Measurements from ENCODE around the gene LHPP.

The LHPP gene

DNA sequence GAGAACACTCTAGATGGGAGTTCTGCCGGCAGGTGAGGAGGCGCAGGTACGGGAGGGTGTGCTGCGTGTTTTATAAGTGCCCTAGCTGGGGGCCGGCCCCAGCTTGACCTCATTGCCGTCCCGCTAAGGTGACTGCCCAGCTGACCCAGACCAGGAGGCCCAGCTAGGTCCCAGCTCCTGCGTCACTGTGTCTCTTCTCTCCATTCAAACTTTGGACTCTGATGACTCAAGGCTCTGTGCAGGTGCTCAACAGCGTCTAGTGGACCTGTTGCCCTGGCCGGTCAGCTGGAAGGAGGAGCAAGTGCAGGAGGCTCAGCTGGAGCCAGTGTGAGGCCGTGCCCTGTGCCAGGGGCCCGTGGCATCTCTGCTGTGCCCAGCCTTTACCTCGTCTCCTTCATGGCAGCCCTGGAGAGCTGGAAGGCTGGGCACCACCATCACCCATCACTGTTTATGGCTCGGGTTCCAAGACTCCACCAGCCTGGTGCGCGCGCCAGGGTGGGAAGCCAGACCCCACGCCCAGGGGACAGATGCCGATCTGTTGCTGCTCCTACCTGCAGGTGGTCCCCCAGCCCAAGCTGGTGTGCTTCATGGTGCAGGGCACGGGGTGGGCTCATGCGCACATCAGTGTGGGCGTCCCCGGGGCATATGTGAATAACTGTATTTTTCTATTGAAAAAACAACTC, 14.6 kb downstream of the LHPP start:
- Mint-ChIP-seq H3K27ac (no peak overlapping the region), H3K27me3 (ENCODE audit: low read depth) (no peaks in the 10 kb centered on the region)

DNA sequence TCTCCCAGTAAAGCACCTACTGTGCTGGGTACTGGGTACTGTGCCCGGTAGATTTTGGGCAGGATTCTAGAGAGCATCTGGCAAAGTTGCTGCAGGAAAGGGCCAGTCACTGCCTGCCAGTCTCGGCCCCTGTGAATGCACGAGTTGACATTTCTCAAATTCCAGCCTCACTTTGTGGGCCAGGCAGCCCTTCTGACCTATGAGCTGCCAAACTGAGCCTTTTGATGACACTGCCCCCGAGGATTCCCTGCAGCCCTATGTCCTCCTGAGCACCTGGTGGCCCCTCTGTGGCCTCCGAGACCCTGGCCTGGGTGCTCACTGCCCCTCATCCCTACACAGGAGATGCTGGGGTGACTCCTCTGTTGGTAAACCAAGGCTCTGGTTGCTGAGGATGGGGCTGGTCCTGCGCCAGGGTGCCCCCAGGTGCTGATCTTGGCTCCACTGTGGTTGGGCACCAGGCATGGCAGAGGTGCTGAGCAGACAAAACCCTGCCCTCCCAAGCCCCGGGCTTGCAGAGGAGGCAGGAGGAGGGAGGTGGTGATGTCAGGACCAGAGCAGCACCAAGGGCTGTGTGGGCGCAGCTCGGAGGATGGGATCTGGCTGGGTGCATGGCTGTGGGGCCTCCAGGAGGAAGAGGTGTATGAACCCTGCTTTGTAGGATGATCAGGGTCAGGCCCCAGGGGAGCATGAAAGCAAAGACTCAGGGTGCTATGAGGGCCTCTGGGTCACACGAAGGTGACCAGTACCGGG, 16.2 kb downstream of the LHPP start:
- no peaks in the 10 kb centered on the region for H3K9me3 Mint-ChIP-seq
- H3K27ac Mint-ChIP-seq = no peak overlapping the region
- H3K36me3 Mint-ChIP-seq (ENCODE audit: low read depth) = no peaks in the 10 kb centered on the region
- TF ChIP-seq, protein P1, sequence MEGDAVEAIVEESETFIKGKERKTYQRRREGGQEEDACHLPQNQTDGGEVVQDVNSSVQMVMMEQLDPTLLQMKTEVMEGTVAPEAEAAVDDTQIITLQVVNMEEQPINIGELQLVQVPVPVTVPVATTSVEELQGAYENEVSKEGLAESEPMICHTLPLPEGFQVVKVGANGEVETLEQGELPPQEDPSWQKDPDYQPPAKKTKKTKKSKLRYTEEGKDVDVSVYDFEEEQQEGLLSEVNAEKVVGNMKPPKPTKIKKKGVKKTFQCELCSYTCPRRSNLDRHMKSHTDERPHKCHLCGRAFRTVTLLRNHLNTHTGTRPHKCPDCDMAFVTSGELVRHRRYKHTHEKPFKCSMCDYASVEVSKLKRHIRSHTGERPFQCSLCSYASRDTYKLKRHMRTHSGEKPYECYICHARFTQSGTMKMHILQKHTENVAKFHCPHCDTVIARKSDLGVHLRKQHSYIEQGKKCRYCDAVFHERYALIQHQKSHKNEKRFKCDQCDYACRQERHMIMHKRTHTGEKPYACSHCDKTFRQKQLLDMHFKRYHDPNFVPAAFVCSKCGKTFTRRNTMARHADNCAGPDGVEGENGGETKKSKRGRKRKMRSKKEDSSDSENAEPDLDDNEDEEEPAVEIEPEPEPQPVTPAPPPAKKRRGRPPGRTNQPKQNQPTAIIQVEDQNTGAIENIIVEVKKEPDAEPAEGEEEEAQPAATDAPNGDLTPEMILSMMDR (IDR thresholded peaks at IDR 0.05; ENCODE audit: unreplicated experiment in 3 of 3) = no peak
- H3K27me3 Mint-ChIP-seq (ENCODE audit: low read depth) = no peaks in the 10 kb centered on the region
- H3K4me1 Mint-ChIP-seq = peaks cover 5% of the 10 kb centered on the region
- no peak overlapping the region for H3K4me3 Mint-ChIP-seq

More for the DNA sequence above, 14.6 kb downstream of the LHPP start:
- Mint-ChIP-seq H3K36me3 (ENCODE audit: low read depth) (no peaks in the 10 kb centered on the region), H3K4me3 (no peak overlapping the region), H3K9me3 (no peaks in the 10 kb centered on the region), H3K4me1 (no peaks in the 10 kb centered on the region)
- TF ChIP-seq, protein P1 (IDR thresholded peaks at IDR 0.05; ENCODE audit: unreplicated experiment in 3 of 3) = no peak

DNA sequence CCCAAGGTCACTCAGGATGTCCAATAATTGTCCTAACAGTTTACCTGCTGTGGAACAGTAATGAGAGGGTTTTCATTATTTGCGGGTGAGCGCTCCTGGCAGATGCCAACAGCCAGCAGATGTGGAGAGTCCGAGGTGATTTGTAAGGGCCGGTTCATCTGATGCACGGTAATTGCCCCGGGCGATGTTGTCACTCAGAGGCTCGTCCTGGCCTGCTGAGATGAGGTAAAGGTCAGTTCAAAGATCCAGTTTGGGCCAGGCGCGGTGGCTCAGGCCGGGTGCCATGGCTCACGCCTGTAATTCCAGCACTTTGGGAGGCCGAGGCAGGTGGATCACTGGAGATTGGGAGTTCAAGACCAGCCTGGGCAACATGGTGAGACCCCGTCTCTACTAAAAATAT, 16.9 kb downstream of the LHPP start:
- Mint-ChIP-seq H3K4me3 (no peak overlapping the region), H3K9me3 (no peaks in the 10 kb centered on the region), H3K4me1 (peaks cover 5% of the 10 kb centered on the region), H3K27ac (no peak overlapping the region), H3K36me3 (ENCODE audit: low read depth) (no peaks in the 10 kb centered on the region), H3K27me3 (ENCODE audit: low read depth) (no peaks in the 10 kb centered on the region)
- TF ChIP-seq, protein P1 (IDR thresholded peaks at IDR 0.05; ENCODE audit: unreplicated experiment in 3 of 3) = no peak

DNA sequence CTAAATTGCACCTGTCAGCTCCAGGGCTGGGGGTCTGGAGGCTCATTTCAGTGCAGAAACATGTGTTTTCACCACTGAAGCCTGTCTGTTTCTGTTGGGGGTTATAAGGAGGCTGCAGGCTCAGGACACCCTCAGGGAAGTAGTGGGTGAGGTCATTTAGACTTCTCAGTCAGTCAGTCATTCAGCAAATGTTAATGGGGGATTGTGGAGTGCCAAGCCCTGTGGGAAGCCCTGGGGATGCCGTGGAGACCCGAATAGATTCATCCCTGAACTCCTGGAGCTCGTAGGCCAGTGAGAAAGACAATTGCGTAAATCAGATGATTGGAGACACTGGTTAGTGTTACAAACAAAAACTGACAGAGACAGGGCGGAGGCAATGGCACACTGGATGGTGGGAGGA, 19.2 kb downstream of the LHPP start:
- H3K27ac Mint-ChIP-seq = no peak overlapping the region
- H3K27me3 Mint-ChIP-seq (ENCODE audit: low read depth) = no peaks in the 10 kb centered on the region
- no peak overlapping the region for H3K4me3 Mint-ChIP-seq
- no peaks in the 10 kb centered on the region for H3K9me3 Mint-ChIP-seq
- TF ChIP-seq, protein P1 (IDR thresholded peaks at IDR 0.05; ENCODE audit: unreplicated experiment in 3 of 3) = no peak
- peaks cover 6% of the 10 kb centered on the region for H3K36me3 Mint-ChIP-seq (ENCODE audit: low read depth)
- H3K4me1 Mint-ChIP-seq = peaks cover 5% of the 10 kb centered on the region

DNA sequence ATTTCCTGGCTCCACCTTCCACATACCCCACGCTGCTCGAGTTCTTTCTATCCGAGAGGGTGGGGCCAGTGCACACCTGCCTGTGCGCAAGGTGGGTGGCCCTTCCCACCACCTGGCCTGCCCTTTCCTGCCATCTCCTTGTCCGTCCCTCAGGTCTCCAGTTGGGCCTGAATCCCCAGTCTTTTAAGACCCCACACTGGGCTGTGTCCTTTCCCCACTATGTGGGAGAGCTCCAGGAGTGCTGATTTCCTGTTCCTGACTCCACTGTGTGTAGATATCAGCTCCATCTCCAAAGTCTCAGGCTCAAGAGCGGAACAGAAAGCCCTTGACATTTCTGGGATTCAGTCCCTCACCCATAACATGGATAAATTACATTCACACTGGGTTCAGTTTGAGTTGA, 20.1 kb downstream of the LHPP start:
- Mint-ChIP-seq H3K4me1 (peaks cover 5% of the 10 kb centered on the region), H3K27me3 (ENCODE audit: low read depth) (no peaks in the 10 kb centered on the region), H3K27ac (no peak overlapping the region), H3K4me3 (no peak overlapping the region), H3K36me3 (ENCODE audit: low read depth) (peaks cover 9% of the 10 kb centered on the region), H3K9me3 (no peaks in the 10 kb centered on the region)
- TF ChIP-seq, protein P1 (IDR thresholded peaks at IDR 0.05; ENCODE audit: unreplicated experiment in 3 of 3) = no peak
